GM10266 (cell line): ENCODE data around the gene CDK6.
A peak's percentile ranks its signal among the peaks of the same experiment; 100 is the strongest.

Source experiments
- DNase-seq: peaks from one replicate; pipeline ENCODE4 v3.0.0; 2012; ENCODE audit errors: extremely low spot score
- TF ChIP-seq, protein P1 (sequence below): IDR thresholded peaks from 2 replicates; pipeline ENCODE4 v1.5.1; 2012; ENCODE audit warnings: mild to moderate bottlenecking, low read depth; ENCODE audit not compliant: control insufficient read depth, insufficient read depth; ENCODE audit errors: missing control alignments

Gene CDK6

DNA sequence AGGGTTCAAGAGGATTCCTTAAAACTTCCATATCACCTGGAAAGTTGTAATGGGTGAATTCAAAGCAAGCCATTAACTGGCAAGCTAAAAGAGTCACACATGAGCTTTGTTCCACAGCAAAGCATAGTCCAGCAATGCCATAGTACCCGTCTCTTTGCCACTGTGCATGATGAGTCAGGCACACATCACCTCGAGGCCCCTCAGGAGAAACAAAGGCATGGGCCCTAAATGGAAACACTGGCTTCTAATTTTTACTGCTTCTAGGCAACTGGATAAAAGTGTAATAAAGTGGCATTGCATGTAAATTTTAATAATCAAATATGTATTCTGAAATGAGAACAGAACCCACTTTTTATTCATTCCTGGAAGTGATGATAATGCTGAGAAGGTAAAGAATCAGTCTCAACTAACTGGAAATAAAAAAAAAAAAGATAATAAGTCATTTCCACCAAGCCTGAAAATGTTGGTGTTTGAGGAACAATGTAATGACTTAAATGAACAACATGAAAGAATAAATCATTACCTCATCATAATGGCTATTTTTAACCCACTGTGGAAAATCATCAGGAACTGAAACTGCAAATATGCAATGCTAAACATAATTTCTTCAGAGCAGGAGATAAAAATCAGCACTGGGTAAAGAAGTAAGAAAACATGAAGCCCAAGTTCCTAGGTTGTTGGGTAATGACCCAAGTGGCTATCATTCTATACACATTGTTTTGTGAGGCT is 104.9 kb downstream of the CDK6 start:
- peak; percentile 16 for DNase-seq
- TF ChIP-seq, protein P1, sequence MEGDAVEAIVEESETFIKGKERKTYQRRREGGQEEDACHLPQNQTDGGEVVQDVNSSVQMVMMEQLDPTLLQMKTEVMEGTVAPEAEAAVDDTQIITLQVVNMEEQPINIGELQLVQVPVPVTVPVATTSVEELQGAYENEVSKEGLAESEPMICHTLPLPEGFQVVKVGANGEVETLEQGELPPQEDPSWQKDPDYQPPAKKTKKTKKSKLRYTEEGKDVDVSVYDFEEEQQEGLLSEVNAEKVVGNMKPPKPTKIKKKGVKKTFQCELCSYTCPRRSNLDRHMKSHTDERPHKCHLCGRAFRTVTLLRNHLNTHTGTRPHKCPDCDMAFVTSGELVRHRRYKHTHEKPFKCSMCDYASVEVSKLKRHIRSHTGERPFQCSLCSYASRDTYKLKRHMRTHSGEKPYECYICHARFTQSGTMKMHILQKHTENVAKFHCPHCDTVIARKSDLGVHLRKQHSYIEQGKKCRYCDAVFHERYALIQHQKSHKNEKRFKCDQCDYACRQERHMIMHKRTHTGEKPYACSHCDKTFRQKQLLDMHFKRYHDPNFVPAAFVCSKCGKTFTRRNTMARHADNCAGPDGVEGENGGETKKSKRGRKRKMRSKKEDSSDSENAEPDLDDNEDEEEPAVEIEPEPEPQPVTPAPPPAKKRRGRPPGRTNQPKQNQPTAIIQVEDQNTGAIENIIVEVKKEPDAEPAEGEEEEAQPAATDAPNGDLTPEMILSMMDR, result no peak

DNA sequence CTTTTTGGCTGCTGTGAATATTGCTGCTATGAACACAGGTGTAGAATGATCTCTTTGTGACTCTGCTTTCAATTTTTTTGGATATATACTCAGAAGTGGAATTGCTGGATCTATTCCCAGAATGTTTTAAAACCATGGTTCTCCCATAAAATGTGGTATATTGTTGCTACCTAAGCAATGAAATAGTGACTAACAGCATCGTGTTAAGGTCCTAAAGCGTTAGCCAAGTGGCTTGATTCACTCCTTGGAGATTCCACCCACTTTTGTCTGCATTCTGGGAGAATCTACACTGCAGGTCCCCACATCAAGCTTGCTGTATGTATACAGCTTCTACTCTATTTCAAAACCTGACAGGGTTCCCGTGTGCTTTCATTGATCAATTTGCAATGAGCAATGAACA is 105.6 kb downstream of the CDK6 start:
- TF ChIP-seq, protein P1, result no peak
- DNase-seq, result no peak

DNA sequence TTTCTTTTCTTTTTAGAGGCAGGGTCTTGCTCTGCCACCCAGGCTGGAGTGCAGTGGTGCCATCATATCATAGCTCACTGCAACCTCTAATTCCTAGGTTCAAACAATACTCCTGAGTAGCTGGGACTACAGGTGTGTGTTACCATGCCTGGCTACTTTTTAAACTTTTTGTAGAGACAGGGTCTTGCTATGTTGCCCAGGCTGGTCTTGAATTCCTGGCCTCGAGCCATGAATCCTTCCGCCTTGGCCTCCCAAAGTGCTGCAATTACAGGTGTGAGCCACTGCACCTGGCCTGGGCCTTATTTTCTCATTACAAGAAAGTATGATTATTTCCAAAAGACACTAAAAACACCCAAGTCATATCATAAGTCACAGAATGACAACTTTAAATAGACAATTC is 106.6 kb downstream of the CDK6 start:
- TF ChIP-seq, protein P1, result no peak
- DNase-seq, result no peak

DNA sequence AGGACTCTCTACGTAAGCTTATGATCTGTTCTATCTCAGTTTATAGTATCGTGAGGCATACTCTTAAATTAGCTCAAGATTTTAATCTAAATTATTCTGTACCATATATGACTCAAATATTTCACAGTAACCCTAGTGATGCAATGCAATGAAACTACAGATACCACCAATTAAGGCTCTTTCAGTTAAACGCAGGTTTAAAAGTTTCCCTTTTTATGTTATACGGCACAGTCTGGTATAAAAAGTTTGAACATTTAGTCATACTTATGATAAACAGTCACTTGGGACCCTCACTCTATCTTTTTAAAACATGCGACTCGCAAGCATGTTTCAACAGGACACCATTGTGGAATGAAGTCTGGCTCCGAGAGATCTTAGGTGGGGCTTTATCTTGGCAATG is 107.2 kb downstream of the CDK6 start:
- TF ChIP-seq, protein P1, result no peak
- no peak for DNase-seq

DNA sequence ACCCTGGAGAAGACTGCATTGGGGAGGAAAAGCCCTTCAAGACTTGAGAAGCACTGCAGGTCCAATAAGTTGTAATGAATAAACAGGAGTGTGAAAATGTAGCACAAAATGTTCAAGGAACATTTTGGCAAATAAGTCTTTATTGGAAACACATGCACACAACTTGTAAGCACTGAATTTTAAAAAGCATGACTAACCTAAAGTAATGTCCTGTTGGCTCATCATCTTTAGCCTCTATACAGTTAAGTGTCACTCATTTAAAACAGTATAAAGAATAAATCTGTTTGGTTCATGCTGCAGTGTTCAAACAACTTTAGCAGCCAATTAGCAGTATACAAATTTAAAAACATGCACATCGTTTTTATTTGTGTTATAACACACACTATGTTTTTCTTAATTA is 108.6 kb downstream of the CDK6 start:
- DNase-seq, result no peak

DNA sequence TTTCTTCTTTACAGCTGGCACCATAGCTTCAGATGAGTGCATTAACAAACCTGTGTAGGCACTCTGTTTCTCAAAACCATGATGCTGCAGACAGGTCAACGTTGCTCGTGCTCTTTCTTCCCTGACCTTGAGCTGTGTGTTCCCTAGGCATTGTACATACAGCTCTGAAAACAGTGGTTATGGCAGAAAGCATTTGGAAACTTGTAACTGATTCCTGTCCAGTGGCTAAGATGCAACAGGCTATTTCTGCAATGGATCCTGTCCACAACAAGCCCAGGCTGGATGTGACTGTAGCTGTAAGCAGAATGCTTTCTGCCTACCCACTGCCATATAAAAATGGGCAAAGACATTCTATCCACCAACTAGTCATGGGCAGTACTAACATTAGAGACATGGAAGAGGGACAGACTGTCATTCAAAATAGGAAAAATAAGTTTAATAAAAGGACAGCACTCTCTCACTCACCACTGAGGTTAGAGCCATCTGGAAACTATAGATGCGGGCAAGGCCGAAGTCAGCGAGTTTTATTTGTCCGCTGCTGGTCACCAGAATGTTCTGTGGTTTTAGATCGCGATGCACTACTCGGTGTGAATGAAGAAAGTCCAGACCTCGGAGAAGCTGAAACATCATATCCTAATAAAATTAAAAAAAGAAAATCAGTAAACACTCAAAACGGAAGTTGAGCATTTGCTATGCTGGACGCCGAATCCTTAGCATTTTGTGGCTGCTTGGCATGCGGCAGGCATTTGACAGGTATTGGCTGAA is 111.0 kb downstream of the CDK6 start:
- TF ChIP-seq, protein P1, result no peak
- no peak for DNase-seq

More for the DNA sequence above, 108.6 kb downstream of the CDK6 start:
- TF ChIP-seq, protein P1, result no peak

DNA sequence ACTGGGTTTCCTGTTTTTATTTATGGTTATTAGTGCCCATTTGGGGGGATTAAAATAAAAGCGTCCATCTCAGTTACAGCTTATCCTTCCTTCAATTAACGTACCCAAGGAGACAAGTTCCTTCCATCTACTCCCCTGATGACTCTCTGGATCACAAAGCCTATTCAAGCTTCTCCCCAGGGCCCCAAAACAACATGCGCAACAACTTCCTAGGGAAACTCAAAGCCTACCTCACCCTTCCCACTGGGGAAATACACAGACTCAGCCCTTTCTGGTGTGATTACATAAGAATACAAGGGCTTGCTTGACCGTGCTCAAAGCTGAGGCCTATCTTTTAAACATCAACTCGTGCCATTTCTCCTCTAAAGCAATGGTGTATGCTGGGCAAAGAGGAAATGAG is 112.4 kb downstream of the CDK6 start:
- TF ChIP-seq, protein P1, result no peak
- no peak for DNase-seq
